NCI-H2081 (cell line): ENCODE measurements around the gene USB1.

ENCODE experiments used
- DNase-seq, 2 experiments: peaks; one replicate each; lab custom pipeline; 2025; lab: John Stamatoyannopoulos, UW

Gene USB1

DNA sequence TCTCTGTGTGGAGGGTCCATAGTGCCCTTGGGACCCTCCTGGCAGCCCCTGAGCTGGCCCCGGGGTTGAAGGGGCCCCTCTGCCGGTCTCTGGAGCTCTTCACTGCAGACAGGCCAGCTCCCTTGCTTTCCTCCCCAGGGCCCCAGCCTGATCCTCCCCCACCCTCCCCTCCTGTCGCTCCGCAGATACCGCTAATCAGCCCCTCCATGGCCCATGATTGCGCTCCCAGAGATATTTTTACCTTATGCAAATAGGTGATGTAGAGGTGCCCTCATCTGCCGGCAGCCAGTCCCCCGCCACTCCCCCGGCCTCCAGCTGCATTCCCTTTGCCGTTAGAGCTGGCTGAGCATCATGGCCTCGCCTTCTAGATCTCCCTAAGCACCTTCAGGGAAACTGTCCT is 33.6 kb downstream of the USB1 start:
- DNase-seq = no peak

- DNase-seq = peak in 1 of 2 experiments; percentile 5
Observed at GRCh38 chr16:58035356-58036170, 34.4 kb downstream of the USB1 start.

DNA sequence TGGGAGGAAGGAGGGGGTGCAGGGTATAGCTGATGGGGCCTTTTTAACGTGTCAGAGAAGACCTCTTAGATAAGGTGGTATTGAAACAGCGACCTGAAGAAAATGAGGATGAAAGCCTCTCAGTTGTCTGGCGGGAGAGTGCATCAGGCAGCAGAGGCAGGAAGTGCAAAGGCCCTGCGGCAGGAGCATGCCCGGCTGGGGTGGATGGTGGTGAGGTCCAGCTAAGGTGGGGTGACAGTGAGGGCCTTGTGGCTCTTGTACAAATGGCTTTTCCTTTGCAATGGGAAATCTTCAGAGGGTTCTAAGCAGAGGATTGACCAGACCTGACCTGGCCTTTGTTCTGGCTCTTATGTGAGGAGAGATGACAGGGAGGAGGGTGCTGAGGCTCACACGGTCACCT is 35.7 kb downstream of the USB1 start:
- DNase-seq = no peak

DNA sequence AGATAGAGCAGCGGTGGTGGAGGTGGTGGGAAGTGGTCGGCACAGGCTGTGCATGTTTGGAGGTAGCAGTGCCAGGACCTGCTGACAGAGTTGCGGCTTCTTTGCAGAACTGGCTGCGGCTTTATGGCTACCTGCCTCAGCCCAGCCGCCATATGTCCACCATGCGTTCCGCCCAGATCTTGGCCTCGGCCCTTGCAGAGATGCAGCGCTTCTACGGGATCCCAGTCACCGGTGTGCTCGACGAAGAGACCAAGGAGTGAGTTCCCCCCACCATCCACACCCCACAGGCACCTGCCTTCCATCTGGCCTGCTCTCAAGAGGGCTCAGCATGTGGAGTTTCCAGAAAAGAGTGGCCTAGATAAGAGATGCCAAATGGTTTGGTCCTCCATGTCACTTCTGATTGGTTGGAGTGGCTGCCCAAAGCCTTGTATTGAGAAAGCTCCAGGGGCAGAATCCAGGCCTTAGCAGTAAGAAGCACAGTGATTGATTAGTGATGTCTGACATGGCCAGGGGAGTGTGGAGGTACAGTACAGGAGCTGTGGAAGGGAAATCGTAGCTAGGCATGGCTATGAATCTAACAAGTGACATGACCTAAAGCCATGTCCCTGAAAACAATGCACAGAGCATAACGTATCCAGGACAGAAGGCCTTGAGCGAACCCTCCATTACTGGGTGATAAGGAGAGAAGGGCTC is 36.3 kb downstream of the USB1 start:
- DNase-seq = no peak

- DNase-seq = no peak
Observed at GRCh38 chr16:58038219-58038641, 37.0 kb downstream of the USB1 start.

- DNase-seq = no peak
Observed at GRCh38 chr16:58039829-58040495, 38.8 kb downstream of the USB1 start.

DNA sequence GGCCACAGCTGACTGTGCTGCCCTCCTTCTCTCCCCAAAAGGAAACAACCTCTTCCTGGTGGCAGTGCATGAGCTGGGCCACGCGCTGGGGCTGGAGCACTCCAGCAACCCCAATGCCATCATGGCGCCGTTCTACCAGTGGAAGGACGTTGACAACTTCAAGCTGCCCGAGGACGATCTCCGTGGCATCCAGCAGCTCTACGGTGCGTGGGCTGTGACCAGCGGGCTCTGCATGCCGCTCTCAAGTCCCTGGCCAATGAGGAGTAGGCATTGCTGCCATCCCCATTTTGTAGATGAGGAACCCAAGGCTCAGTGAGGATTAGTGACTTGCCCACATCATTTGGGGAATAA is 39.3 kb downstream of the USB1 start:
- no peak for DNase-seq

DNA sequence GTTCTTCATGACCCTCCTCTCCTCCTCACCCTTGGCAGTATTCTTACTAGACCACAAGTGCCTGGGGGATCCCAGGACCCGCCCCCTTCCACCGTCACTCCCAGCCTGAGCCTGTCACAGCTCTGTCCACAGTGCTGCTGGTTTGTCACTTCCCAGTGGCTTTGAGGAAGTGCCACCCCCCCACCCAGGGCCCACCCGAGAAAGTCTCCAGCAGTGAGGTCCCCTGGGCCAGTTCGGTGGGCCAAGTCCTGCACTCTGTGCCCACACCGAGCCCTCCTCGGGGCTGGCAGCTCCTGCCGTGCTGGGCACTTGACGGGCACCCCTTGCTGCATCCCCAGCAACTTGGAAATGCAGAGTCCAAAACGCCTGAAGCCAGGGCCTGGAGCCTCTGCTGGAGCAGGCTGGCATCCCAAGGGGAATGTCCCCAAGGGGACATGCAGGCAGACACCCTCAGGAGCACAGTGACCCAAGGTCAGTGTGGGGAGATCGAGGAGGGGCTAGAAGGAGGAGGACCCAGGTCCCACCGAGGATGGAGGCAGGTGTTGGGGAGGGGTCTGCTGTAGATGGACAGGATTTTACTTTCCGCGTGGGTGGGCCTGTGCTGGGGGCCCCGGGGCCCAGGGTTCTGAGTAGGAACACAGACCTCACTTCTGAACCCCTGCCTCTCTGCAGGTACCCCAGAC is 39.9 kb downstream of the USB1 start:
- DNase-seq = no peak

DNA sequence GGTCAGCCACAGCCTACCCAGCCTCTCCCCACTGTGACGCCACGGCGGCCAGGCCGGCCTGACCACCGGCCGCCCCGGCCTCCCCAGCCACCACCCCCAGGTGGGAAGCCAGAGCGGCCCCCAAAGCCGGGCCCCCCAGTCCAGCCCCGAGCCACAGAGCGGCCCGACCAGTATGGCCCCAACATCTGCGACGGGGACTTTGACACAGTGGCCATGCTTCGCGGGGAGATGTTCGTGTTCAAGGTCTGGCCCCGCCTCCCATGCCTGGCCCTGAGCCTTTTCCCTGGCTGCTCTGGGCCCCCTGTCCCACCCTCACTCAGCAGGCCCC is 40.4 kb downstream of the USB1 start:
- DNase-seq = no peak

- DNase-seq = no peak
Observed at GRCh38 chr16:58042001-58042885, 41.0 kb downstream of the USB1 start.

GRCh38 chr16:58042886-58043515 is 41.8 kb downstream of the USB1 start:
- DNase-seq = no peak

- no peak for DNase-seq
Observed at GRCh38 chr16:58043571-58044155, 42.5 kb downstream of the USB1 start.

DNA sequence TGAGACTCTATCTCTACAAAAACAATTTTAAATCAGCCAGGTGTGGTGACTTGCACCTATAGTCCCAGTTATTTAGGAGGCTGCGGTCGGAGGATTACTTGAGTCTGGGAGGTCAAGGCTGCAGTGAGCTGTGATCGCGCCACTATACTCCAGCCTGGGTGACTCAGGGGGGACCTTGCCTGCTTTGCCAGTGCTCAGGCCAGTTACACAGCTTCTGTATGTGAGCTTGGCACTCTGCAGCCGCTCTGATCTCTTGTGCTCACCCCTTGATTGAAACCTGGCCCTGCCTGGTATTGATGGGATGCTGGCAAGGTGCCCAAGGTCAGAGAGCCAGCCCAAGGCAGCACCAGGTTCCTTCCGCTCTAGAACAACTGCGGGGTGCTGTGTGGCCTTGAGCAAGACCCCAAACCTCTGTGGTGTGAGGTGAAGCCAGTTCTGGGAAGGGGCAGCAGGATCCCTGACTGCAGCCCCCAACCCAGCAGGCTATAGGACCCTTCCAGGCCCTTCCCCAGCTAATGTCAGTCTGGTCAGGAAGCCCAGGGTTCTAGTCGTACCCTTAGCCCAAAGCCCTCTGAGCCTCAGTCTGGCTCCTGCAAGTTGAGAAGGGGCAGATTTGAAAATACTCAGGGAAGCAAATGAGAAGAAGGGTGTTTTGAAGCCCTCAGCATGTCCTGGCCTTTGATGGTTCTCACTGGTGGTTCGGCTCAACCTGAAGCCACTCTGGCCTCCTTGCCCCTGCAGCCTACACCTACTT is 43.2 kb downstream of the USB1 start:
- DNase-seq = no peak

DNA sequence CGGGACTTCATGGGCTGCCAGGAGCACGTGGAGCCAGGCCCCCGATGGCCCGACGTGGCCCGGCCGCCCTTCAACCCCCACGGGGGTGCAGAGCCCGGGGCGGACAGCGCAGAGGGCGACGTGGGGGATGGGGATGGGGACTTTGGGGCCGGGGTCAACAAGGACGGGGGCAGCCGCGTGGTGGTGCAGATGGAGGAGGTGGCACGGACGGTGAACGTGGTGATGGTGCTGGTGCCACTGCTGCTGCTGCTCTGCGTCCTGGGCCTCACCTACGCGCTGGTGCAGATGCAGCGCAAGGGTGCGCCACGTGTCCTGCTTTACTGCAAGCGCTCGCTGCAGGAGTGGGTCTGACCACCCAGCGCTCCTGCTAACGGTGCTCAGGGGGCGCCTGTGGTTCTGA is 43.9 kb downstream of the USB1 start:
- no peak for DNase-seq

DNA sequence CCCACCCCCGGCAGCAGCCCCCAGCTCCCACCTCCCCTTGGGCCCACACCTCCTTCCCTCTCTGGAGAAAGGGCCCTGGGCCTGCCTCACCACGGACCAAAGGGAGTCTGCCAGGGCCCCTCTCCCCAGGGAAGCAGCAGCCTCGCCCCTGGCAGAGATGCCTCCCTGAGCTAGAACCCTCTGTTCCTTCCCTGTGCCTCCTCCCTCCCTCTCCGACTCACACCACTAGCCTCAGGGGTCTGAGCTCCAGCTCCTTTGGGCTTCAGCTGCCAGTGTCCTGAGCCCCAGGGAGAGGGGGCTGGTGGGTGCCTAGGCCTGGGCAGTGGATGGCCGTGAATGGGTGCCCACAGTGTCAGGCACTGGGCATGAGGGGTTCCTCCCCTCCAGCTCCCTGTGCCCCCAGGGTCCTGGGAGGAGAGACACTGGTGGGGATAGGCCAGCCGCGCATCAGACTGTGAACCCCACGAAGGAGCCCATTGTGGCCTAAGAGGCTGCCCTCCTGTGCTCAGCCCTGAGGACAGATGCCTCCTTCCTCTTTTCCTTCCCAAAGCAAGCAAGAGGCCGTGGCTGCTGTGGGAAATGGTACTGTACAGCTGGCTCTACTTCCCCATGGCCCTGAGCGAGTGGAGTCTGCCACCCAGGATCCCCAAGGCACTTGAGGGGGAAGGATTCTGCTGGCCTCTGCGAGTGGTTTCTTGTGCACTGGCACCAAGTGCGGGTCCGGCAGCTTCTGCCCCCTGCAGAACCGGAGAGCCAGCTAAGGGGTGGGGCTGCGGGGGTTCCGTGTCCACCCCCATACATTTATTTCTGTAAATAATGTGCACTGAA is 45.1 kb downstream of the USB1 start:
- DNase-seq = no peak

GRCh38 chr16:58046936-58047335 is 45.7 kb downstream of the USB1 start:
- DNase-seq = no peak

GRCh38 chr16:58047557-58048348 is 46.5 kb downstream of the USB1 start:
- DNase-seq = no peak

- no peak for DNase-seq
Observed at GRCh38 chr16:58048494-58049231, 47.5 kb downstream of the USB1 start.
